Stimulated activated CD8-positive, alpha-beta memory T cell treated with anti-CD3 and anti-CD28 coated beads, Interleukin-7, amount 100 ng/mL, for 4 hours (primary cell): Measurements from ENCODE around the gene DCDC2.
"Not testable (repeated sequence)": the region's sequence is repeated elsewhere in the genome, so short reads cannot be mapped to it uniquely, and the experiment has no call there.

Experiments
- DNase-seq, 2 donors: peaks; one replicate each; pipeline ENCODE4 v3.0.0-alpha.2; 2020; ENCODE audit warnings: low read depth in 2 of 2

DCDC2 gene

DNA sequence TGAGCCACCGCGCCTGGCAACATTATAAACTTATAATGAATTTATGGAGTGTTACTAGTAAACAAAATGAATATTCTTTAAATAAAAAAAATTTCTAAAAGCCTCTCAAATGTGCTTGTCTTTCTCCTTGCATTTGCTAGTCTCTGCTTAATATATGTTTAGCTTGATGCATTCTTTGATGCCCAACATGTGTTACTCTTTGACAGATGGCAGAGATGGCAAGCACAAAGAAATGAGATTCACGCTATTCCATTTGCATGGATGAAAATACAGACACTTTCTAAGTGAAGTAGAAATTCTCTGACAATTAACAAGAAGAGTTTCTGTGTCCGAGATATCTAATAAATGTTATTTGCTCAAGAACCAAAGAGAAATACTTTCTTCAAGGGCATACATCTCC lies 30.1 kb downstream of the DCDC2 start:
- no peak for DNase-seq

DNA sequence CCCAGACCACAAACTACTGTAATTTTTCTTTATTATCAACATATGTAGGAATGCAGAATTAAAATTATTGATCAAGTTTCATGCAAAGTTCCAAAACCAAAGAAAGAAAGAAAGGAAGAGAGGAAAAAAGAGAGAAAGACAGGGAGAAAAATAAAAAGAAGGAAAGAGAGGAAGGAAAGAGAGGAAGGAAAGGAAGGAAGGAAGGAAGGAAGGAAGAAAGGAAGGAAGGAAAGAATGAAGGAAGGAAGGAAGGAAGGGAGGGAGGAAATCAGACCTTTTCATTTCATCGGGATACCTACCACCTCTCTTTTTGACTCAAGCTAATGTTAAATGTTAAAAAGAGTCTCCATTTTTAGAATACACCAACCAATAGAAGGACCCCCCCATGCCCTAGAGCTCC lies 31.9 kb downstream of the DCDC2 start:
- no peak for DNase-seq

DNA sequence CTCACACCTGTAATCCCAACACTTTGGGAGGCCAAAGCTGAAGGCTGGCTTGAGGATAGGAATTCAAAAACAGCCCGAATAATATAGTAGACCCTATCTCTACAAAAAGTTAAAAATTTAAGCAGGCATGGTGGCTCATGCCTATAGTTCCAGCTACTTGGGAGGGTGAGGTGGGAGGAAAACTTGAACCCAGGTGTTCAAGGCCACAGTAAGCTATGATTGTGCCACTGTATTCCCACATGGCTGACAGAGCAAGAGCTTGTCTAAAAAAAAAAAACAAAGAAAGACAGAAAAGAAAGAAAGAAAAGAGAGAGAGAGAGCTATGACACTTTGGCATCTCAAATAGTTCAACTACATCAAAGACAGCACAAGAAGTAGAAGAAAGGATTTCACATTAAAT lies 33.2 kb downstream of the DCDC2 start:
- DNase-seq = no peak

DNA sequence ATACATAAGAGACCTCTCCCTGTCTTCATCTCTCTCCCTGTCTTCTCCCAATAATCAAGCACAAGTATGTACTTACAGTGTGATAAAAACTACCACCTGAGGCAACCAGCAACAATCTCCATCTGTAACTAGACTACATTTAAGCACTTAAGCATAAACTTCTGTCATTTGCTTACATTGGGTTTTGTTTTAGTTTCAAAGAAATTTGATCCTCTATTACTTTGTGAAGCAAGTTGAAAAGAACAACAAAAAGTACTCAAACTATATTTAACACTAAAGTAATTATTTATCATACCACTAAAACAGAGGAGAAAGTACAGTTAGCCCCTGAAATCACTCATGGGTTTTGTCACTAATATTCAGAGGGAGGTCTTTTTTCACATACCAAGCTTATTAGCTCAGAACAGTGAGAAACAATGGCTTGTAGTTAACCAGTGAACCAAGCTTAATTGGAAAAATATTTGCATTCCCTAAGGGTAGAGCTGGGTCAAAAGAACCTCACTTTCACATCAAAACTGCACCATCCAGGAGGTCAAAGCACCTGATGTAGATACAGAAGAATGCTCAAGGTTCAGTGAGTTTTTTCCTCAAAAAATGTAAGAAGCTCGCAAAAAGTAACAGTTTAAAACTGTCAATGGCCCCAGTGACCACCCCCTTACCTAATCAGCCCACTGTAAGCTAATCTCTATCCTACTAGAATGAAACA lies 34.1 kb downstream of the DCDC2 start:
- no peak for DNase-seq

DNA sequence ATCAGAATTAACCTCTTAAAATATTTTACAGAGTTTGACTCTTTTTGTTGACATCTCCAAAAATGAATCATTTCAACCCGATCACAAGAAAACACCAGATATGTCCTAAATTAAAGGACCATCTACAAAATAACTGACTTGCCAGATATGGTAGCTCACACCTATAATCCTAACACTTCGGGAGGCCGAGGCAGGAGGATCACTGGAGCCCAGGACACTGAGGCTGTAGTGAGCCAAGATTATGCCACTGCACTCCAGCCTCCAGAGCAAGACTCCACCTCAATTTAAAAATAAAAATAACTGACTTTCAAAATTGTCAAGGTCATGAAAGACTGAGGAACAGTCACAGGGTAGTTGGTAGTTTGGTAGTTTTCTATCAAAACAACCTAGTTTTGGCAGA lies 34.9 kb downstream of the DCDC2 start:
- no peak for DNase-seq

DNA sequence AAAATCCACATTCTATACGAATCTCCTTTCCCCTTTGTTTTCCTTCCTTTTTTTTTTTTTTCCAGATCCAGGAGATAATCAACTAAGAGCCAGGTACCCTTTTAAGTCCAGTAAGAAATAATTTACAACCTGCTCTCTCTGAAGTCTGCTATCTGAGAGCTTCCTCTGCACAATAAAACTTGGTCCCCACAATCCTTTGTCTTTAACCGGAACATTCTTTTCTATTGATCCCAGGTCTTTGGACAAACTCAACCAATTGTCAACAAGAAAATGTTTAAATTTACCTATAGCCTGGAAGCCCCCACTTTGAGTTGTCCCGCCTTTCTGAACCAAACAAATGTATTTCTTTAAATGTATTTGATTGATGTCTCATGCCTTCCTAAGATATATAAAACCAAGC lies 35.4 kb downstream of the DCDC2 start:
- DNase-seq = not testable (repeated sequence)

DNA sequence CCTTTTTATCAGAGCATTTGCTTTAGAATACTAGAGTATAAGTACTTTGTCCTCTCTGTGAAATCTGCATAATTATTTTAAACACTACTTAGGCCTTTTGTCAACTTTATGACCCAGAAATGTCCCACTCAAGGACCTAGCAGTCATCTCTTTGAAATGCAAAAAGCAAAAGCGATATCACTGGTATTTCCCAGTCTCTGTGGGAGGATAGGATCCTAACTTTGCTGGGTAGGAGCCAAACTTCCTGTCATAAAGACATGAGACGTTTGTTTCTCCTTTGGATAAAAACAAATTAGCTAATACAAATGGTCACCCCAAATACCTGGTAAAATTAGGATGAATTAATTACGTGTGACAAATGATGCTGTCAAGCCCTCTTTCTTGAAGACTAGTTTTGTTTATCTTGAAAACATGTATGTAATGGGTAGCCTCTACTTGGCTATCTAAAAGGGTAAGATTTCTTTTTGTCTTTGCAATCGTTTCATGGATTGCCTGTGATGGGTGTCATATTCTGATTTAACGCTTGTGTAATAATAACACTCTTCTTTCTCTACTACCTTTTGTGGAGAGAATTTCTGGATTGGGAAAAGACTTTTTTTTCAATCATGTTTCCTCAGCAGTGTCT lies 36.2 kb downstream of the DCDC2 start:
- DNase-seq = no peak

DNA sequence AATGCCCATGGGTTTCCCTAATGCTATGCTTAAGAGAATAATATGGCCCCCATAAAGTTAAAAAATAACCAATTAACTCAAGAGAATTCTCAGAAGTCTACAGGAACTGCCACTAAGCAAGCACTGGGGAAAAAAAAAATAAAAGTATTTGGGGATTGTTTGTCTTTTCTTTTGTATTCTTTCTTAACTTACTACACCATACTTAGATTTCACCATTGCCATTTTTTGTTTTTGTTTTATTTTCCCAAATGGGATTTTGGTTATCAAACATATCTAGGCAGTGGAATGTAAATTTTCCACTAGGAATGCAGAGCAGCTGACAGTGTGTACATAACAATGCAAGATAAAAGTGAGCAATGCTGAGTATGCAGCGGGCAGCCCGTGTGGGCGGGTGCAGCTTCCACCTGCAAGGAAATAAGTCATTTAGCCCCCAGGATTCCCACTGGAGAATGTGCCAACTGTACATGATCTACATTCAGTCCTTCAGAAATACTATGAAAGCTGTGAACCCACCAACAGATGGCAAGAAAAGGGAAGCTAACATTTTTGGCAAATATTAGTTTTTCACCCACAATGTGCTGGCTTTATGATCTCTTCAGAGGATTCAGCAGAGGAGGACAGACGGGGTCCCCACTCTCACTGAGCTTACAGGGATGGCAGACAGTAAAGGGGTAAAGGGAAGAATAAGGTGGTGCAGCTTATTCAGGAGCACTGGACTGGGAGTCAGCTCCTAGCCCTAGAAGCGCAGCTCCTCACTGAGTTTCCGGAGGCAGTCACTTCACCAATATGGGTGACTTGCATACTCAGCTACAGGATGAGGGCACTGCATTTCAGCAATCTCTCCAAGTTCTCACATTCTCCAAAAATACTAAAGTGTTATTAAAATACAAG lies 44.4 kb downstream of the DCDC2 start:
- DNase-seq = no peak

DNA sequence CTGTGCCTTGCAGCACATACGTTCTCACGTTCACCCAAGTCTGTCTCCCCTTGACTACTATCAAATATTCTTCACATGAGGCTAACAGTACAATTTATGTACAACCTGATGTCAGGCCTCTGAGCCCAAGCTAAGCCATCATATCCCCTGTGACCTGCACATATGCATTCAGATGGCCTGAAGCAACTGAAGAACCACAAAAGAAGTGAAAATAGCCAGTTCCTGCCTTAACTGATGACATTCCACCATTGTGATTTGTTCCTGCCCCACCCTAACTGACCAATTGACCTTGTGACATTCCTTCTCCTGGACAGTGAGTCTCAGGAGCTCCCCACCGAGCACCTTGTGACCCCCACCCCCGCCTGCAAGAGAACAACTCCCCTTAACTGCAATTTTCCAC lies 46.1 kb downstream of the DCDC2 start:
- DNase-seq = not testable (repeated sequence)

DNA sequence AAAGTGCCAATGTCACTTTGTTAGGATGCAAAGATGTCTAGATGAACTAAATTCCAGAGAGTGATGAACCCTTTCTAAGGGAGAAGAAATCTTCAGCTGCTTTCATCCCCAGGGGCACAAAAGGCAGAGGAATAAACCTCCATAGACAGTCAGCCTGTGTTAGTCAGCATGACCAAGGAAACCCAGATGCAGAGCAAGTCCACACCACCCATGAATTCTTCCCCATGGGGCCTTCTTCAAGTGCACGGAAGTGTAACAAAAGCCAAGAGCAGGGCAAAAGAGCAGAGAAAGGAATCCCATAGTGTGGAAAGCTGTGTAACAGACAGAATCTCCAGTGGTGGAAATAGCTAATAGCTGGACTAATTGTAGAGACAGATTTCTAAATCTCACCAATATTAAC lies 50.0 kb downstream of the DCDC2 start:
- no peak for DNase-seq

DNA sequence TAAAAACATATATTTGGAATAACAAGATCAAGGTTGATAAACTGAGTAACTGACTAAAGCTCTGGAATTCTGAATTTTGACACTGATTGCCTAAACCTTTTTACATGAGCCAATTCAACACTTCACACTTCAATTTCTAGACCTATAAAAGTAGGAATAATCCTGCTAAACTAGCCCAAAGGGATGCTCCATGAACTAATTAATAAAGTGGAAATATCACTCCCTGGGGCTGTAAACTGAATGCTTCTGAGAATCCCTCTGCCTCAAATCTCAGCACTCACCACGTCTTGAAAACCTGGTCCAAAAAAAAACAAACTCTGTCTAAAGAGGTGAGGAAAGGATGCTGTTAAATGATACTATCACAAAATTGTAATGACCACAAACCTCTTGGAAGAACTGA lies 50.9 kb downstream of the DCDC2 start:
- no peak for DNase-seq

DNA sequence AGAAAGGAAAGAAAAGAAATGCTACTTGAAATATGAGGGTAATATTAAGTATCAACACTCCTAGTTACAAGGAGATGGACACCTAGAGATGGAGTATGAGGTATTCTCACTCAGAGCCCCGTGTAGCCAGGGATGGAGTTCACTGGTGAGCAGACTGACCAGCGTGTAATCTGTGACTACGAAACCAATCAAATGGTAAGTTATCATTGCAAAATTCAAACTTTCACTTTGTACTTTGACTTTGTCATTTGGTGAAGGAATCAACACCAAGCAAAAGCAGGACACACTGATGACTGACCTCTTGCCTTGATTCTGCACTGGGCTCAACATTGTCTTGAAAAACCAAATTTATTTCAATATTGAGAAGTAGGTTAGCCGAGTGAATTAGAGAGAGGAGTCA lies 51.8 kb downstream of the DCDC2 start:
- DNase-seq = no peak

DNA sequence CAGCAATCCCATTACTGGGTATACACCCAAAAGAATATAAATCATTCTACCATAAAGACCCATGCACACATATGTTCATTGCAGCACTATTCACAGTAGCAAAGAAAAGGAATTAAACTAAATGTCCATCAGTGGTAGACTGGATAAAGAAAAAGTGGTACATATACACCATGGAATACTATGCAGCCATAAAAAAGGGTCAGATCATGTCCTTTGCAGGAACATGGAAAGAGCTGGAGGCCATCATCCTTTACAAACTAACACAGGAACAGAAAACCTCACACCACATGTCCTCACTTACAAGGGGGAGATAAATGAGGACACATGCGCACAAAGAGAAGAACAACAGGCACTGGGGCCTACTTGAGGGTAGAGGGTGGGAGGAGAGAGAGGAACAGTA lies 60.9 kb downstream of the DCDC2 start:
- no peak for DNase-seq

DNA sequence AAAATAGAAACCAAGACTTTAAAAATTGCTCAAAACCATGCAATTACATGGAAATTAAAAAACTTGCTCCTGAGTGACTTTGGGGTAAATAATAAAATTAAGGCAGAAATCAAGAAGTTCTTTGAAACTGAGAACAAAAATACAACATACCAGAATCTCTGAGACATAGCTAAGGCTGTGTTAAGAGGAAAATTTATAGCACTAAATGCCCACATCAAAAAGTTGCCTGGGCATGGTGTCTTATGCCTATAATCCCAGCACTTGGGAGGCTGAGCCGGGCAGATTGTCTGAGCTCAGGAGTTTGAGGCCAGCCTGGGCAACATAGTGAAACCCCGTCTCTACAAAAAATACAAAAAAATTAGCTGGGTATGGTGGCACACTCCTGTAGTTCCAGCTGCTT lies 64.0 kb downstream of the DCDC2 start:
- not testable (repeated sequence) for DNase-seq

DNA sequence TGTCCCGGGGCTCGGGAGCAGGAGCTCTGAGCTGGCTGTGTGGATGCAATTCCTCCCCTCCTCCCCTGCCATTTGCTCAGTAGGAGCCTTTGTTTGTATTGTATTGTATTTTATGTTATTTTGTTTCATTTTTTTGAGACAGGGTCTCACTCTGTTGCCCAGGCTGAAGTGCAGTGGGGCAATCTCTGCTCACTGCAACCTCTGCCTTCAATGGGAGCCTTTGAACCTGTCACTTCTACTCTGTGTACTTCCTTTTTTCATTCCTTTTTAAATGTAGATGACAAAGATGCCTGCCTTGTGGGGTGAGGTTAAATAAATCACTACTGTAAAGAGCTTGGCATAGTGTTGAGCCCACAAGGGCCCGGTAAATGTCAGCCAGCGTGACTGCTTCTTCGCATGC lies 70.6 kb downstream of the DCDC2 start:
- DNase-seq = no peak

DNA sequence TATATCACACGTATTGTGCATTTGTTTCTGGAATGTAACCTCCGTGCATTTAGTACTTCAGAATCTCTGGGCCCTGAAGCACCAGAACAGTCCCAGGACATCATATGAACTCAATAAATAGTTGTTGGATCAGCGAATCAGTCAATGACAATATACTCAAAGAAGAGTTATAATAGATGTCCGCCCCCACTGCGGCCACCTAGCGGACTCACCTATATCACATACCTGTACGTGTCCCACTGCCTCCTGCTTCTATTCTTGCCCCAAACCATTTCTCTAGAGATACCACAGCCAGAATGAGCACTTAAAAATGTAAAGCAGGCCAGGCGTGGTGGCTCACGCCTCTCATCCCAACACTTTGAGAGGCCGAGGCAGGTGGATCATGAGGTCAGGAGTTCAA lies 73.9 kb downstream of the DCDC2 start:
- DNase-seq = no peak

DNA sequence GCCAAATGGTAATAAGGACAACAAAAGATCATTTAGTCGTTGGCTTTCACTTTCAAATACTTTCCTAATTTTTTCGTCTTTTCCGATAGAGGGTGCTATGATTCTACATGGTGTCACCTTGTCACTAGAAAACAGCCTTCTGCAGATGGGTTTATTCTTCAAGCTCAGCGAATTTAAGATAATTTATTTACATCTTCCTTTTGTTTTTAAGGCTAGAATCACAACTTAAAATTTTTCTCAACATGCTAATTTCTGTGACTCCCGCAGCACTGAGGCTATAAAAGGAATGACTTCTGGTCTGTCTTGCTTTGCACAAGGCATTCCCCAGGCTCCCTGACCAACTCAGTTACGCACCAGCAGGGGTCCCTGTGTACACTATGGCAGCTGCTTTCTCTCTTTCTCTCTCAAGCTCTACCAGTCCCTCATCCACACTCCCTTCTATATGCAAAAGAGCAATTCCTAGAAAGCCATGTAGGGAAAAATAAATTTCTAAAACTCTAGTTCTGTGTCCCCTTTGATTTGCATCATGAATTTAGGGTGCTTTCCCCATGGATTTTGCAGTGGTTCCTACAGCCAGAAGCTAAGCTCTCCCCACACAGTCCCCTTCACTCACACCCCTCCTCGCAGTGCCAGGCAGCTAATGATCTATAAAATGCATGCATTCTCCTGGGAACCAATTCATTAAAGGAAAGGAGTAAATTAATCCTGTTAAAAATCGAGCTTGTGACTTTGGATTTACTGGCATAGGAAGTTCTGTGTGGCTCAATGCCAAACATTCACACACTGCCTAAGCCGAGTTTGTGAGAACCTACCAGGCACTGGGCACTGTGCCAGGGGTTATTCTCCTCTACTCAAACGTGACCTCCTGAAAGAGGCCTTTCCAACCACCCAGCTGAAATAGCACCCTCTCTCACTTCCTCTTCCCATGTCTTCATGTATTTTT lies 74.5 kb downstream of the DCDC2 start:
- no peak for DNase-seq

DNA sequence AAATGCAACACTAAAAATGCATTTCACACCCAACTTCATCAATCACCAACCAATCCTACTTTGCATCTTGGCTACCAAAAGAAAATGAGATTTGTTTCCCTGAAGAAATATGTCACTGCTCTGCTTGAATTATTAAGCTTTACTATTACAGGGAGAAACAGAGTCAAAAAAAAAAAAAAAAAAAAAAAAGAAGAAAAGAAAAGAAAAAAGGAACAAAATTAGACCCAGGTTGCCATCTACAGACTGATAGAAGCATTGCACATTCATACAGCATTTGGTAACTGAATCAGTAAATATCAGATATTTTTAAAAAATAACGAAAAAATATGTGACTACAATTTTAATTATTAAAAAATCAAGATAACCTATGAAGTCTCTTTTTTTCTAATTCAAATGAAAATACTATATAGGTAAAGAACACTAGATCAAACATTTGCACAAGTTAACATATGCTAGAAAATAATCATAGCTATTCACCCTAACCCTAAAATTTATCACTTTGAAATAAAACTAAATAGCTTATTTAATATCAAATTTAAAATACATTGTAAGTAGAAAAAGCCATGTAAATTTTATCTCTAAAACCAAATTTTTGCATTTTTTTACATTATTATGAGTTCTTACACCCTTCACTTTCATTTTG lies 83.3 kb downstream of the DCDC2 start:
- DNase-seq = no peak

DNA sequence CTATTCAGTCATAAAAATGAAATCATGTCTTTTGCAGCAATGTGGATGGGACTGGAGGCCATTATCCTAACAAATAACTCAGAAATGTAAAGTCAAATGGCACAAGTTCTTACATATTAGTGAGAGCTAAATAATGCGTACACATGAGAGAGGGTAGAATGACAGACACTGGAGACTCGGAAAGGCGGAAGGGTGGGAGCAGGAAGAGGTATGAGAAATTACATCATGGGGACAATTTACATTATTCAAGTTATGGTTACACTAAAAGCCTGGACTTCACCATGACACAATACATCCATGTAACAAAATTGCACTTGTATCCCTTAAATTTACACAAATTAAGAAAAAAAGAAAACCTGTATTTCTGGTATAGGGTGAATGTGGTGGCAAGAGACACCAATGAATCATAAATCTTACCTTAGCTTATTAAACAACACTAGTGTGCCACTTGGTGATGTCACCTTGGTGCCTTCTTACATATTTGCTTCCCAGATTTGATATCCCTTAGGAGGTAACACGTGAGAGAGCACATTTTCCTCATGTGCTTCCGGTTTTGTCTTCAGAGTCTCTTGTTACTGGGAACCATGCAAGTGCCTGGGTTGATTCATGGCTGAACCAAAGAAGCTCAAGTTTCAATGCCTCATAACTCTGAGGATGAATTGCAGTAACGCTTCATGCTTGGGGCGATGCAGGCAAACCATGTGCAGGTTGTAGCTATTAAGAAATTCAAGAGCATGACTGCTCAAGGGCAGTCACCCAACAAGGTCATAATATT lies 84.6 kb downstream of the DCDC2 start:
- DNase-seq = no peak

DNA sequence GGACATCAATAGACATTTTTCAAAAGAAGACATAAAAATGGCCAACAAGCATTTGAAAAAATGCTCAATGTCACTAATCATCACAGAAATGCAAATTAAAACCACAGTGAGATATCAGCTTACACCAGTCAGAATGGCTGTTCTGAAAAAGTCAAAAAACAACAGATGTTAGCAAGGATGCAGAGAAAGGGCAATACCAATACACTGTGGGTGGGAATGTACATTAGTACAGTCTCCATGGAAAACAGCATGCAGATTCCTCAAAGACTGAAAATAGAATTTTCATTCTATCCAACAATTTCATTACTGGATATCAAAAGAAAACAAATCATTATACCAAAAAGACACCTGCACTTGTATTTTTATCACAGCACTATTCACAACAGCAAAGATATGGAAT lies 85.3 kb downstream of the DCDC2 start:
- DNase-seq = no peak
